KOPT-K1 (cell line): ENCODE results near the gene RNF41.

Source experiments
- H3K27ac ChIP-seq: fragments of 200-600 bp; sonication (generic); 2 replicates; pipeline ENCODE4 v1.5.1; 2016; ENCODE audit warnings: antibody characterized with exemption, mild to moderate bottlenecking, low read depth, low read length; ENCODE audit not compliant: poor library complexity, severe bottlenecking
- H3K36me3 ChIP-seq: fragments of 200-600 bp; sonication (generic); 2 replicates; pipeline ENCODE4 v1.5.1; 2017; ENCODE audit warnings: antibody characterized with exemption, mild to moderate bottlenecking, low read length, moderate library complexity; ENCODE audit not compliant: insufficient read depth
- H3K9me3 ChIP-seq: fragments of 200-600 bp; sonication (generic); 2 replicates; pipeline ENCODE4 v1.5.1; 2017; ENCODE audit warnings: antibody characterized with exemption, low read length, mild to moderate bottlenecking; ENCODE audit not compliant: insufficient read depth, poor library complexity, severe bottlenecking

The RNF41 gene

GRCh38 chr12:56256326-56256960 is 34.7 kb upstream of the RNF41 start:
- peaks cover 56% of the 10 kb centered on the region for H3K36me3 ChIP-seq
- no peak overlapping the region for H3K27ac ChIP-seq
- no peaks in the 10 kb centered on the region for H3K9me3 ChIP-seq

GRCh38 chr12:56255671-56256070 is 33.9 kb upstream of the RNF41 start:
- no peaks in the 10 kb centered on the region for H3K9me3 ChIP-seq
- peaks cover 62% of the 10 kb centered on the region for H3K36me3 ChIP-seq
- H3K27ac ChIP-seq = no peak overlapping the region

- Histone ChIP-seq H3K36me3 (peaks cover 88% of the 10 kb centered on the region), H3K27ac (no peak overlapping the region), H3K9me3 (no peaks in the 10 kb centered on the region)
Measured at GRCh38 chr12:56253091-56253490, 31.4 kb upstream of the RNF41 start.

GRCh38 chr12:56252649-56253048 is 30.9 kb upstream of the RNF41 start:
- Histone ChIP-seq H3K9me3 (no peaks in the 10 kb centered on the region), H3K36me3 (peaks cover 92% of the 10 kb centered on the region), H3K27ac (no peak overlapping the region)

- H3K27ac ChIP-seq = no peak overlapping the region
- peaks cover 97% of the 10 kb centered on the region for H3K36me3 ChIP-seq
- H3K9me3 ChIP-seq = no peaks in the 10 kb centered on the region
Measured at GRCh38 chr12:56248711-56249110, 27.0 kb upstream of the RNF41 start.

GRCh38 chr12:56247923-56248322 is 26.2 kb upstream of the RNF41 start:
- no peaks in the 10 kb centered on the region for H3K9me3 ChIP-seq
- H3K36me3 ChIP-seq = peaks cover 97% of the 10 kb centered on the region
- no peak overlapping the region for H3K27ac ChIP-seq

GRCh38 chr12:56244494-56244893 is 22.8 kb upstream of the RNF41 start:
- Histone ChIP-seq H3K9me3 (no peaks in the 10 kb centered on the region), H3K36me3 (peaks cover 99% of the 10 kb centered on the region)

GRCh38 chr12:56243731-56244181 is 22.0 kb upstream of the RNF41 start:
- Histone ChIP-seq H3K27ac (no peak overlapping the region), H3K36me3 (peaks cover 99% of the 10 kb centered on the region), H3K9me3 (no peaks in the 10 kb centered on the region)

More at GRCh38 chr12:56244494-56244893, 22.8 kb upstream of the RNF41 start:
- no peak overlapping the region for H3K27ac ChIP-seq

- peaks cover 94% of the 10 kb centered on the region for H3K36me3 ChIP-seq
Measured at GRCh38 chr12:56242986-56243385, 21.3 kb upstream of the RNF41 start.

GRCh38 chr12:56241424-56242303 is 19.9 kb upstream of the RNF41 start:
- H3K27ac ChIP-seq = no peak overlapping the region
- H3K9me3 ChIP-seq = no peaks in the 10 kb centered on the region
- H3K36me3 ChIP-seq = peaks cover 92% of the 10 kb centered on the region

More at GRCh38 chr12:56242986-56243385, 21.3 kb upstream of the RNF41 start:
- no peak overlapping the region for H3K27ac ChIP-seq
- H3K9me3 ChIP-seq = no peaks in the 10 kb centered on the region

GRCh38 chr12:56237552-56237951 is 15.8 kb upstream of the RNF41 start:
- peaks cover 61% of the 10 kb centered on the region for H3K36me3 ChIP-seq

GRCh38 chr12:56236985-56237384 is 15.3 kb upstream of the RNF41 start:
- peaks cover 56% of the 10 kb centered on the region for H3K36me3 ChIP-seq
- no peak overlapping the region for H3K27ac ChIP-seq
- H3K9me3 ChIP-seq = no peaks in the 10 kb centered on the region

More at GRCh38 chr12:56237552-56237951, 15.8 kb upstream of the RNF41 start:
- Histone ChIP-seq H3K27ac (no peak overlapping the region), H3K9me3 (no peaks in the 10 kb centered on the region)

GRCh38 chr12:56236091-56236490 is 14.4 kb upstream of the RNF41 start:
- Histone ChIP-seq H3K9me3 (no peaks in the 10 kb centered on the region), H3K36me3 (peaks cover 47% of the 10 kb centered on the region), H3K27ac (no peak overlapping the region)

- H3K9me3 ChIP-seq = no peaks in the 10 kb centered on the region
- H3K36me3 ChIP-seq = peaks cover 35% of the 10 kb centered on the region
- H3K27ac ChIP-seq = no peak overlapping the region
Measured at GRCh38 chr12:56234746-56235436, 13.2 kb upstream of the RNF41 start.

GRCh38 chr12:56231184-56231582 is 9.5 kb upstream of the RNF41 start:
- H3K9me3 ChIP-seq = no peaks in the 10 kb centered on the region
- H3K27ac ChIP-seq = no peak overlapping the region
- peaks cover 8% of the 10 kb centered on the region; the same call in 1 of the 2 replicates for H3K36me3 ChIP-seq
